ENCODE data around the gene DALRD3.

Gene DALRD3

DNA sequence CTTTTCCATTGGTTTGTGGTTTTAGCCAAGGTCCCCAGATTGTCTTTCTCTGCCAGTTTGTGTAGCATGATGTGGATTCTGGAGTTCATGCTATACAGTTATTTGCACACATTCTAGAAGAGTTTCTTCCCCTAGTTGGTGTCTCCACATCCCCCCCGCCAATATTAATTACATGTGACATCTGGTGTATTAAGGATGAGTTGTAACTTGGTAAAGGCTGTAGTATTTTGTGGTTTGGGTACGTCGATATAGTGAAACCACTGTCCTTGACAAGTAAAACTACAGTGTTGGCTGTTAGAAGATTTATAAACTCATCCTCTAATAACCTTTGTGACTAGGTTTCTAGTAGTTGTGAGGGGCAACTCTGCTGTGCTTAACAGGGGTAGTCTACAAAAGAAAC lies 52.0 kb downstream of the DALRD3 start:
- H3K4me3 ChIP-seq (ENCODE audit: low read depth, low read length) = no peak overlapping the region
- H3K4me1 ChIP-seq (ENCODE audit: control insufficient read depth, insufficient read depth, low read length) = no peaks in the 10 kb centered on the region
- peaks cover 21 to 83% of the 10 kb centered on the region in 2 experiments for H3K36me3 ChIP-seq (ENCODE audit: control insufficient read depth in 2 of 2, insufficient read depth in 1 of 2, low read length in 2 of 2)
- no peaks in the 10 kb centered on the region for H3K9me3 ChIP-seq (ENCODE audit: control insufficient read depth, insufficient read depth, low read depth, low read length)
- H3K27ac ChIP-seq (ENCODE audit: extremely low read depth, low read depth, low read length) = no peak overlapping the region
- CTCF ChIA-PET = interaction anchor here (0.6 kb wide), 1 partner anchor 228 kb away, joined by 3 read pairs; no protein-coding TSS in a partner anchor
- POLR2A ChIA-PET = no interaction called here
- TF ChIP-seq ZNF121 (tag by site-specific recombination; IDR thresholded peaks at IDR 0.05) (no peak), GLI2 (tag by site-specific recombination; IDR thresholded peaks at IDR 0.05; ENCODE audit: borderline replicate concordance, low read depth) (no peak)

Measured in HEK293 (cell line).